RWPE2 (cell line): ENCODE results near the gene ATP10A.

Source experiments
- ATAC-seq: fragments of 200-7000 bp; cut with Tn5 transposase; 3 replicates; pipeline ENCODE4 v1.9.1; 2021; ENCODE audit warnings: low read depth
- DNase-seq: peaks from one replicate; pipeline ENCODE4 v3.0.0-alpha.2; 2020; ENCODE audit warnings: low spot score
- H3K27ac ChIP-seq: fragments of 450-650 bp; 2 replicates; pipeline ENCODE4 v1.5.1; 2017; ENCODE audit warnings: mild to moderate bottlenecking; ENCODE audit not compliant: poor library complexity, severe bottlenecking
- H3K27me3 ChIP-seq: fragments of 250-450 bp; sonication (Bioruptor Pico); 2 replicates; pipeline ENCODE4 v1.5.1; 2021; ENCODE audit warnings: mild to moderate bottlenecking, moderate library complexity; ENCODE audit not compliant: insufficient read depth, poor library complexity, severe bottlenecking
- H3K36me3 ChIP-seq: fragments of 250-450 bp; sonication (Bioruptor Pico); 2 replicates; pipeline ENCODE4 v1.5.1; 2020; ENCODE audit warnings: low read depth, mild to moderate bottlenecking, moderate library complexity
- H3K4me1 ChIP-seq: fragments of 250-450 bp; sonication (Bioruptor Pico); 2 replicates; pipeline ENCODE4 v1.5.1; 2021; ENCODE audit warnings: mild to moderate bottlenecking, moderate library complexity; ENCODE audit not compliant: insufficient read depth, poor library complexity, severe bottlenecking
- H3K4me3 ChIP-seq: fragments of 250-450 bp; sonication (Bioruptor Pico); 2 replicates; pipeline ENCODE4 v1.5.1; 2021; ENCODE audit warnings: mild to moderate bottlenecking, moderate library complexity; ENCODE audit not compliant: severe bottlenecking
- H3K9me3 ChIP-seq: fragments of 250-450 bp; sonication (Bioruptor Pico); 2 replicates; pipeline ENCODE4 v1.5.1; 2021; ENCODE audit warnings: mild to moderate bottlenecking, moderate library complexity; ENCODE audit not compliant: severe bottlenecking
- TF ChIP-seq, protein P1 (sequence below): fragments of 450-650 bp; IDR thresholded peaks from one replicate; pipeline ENCODE4 v1.5.1; 2017; ENCODE audit warnings: mild to moderate bottlenecking, moderate library complexity; ENCODE audit not compliant: poor library complexity, severe bottlenecking

The ATP10A gene

DNA sequence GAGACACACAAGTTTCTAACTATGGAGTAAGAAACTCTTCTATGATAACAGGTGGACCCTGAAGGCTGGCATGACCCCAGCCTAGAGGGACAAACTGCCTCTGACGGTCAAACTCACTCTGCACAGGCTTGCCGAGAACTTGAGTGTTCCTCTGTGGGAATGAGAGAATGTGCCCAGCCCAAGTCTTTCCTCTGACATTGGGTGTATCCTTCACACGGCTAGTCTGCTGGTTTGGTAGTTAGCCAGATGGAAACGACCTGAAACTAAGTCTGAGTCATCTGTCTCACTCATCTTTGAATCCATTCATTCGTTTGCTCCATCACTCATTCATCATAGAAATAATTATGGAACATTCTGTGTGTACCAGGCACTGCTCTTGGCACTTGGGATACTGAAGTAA is 198.4 kb downstream of the ATP10A start:
- ATAC-seq (no peak), DNase-seq (no peak)
- no peaks in the 10 kb centered on the region for H3K36me3 ChIP-seq
- H3K27ac ChIP-seq = no peak overlapping the region
- TF ChIP-seq, protein P1, sequence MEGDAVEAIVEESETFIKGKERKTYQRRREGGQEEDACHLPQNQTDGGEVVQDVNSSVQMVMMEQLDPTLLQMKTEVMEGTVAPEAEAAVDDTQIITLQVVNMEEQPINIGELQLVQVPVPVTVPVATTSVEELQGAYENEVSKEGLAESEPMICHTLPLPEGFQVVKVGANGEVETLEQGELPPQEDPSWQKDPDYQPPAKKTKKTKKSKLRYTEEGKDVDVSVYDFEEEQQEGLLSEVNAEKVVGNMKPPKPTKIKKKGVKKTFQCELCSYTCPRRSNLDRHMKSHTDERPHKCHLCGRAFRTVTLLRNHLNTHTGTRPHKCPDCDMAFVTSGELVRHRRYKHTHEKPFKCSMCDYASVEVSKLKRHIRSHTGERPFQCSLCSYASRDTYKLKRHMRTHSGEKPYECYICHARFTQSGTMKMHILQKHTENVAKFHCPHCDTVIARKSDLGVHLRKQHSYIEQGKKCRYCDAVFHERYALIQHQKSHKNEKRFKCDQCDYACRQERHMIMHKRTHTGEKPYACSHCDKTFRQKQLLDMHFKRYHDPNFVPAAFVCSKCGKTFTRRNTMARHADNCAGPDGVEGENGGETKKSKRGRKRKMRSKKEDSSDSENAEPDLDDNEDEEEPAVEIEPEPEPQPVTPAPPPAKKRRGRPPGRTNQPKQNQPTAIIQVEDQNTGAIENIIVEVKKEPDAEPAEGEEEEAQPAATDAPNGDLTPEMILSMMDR = no peak
- no peak overlapping the region for H3K4me3 ChIP-seq
- H3K9me3 ChIP-seq = no peaks in the 10 kb centered on the region
- H3K4me1 ChIP-seq = no peaks in the 10 kb centered on the region
- peaks cover 22% of the 10 kb centered on the region for H3K27me3 ChIP-seq

DNA sequence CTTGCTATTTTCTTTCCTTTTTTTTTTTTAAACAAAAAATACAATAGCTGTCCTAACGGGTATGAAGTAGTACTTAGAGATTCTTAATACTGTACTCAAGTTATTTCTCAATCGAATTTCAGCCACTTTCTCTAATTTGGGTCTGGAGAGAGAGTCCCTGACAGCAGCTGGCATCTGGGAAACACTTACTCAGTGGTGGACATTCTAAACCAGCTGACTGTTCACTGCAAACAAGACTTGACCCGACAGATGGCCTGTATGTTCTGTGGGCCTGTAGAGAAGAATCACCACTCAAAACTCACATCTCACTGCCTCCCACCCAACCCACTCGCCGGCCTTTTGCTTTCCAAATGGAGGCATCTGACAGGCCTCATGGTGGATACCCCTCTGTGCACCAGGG is 199.6 kb downstream of the ATP10A start:
- H3K9me3 ChIP-seq = no peaks in the 10 kb centered on the region
- no peaks in the 10 kb centered on the region for H3K4me1 ChIP-seq
- no peaks in the 10 kb centered on the region for H3K36me3 ChIP-seq
- TF ChIP-seq, protein P1 = no peak
- H3K4me3 ChIP-seq = no peak overlapping the region
- no peak overlapping the region for H3K27ac ChIP-seq
- H3K27me3 ChIP-seq = peaks cover 12% of the 10 kb centered on the region
- no peak for ATAC-seq
- no peak for DNase-seq

DNA sequence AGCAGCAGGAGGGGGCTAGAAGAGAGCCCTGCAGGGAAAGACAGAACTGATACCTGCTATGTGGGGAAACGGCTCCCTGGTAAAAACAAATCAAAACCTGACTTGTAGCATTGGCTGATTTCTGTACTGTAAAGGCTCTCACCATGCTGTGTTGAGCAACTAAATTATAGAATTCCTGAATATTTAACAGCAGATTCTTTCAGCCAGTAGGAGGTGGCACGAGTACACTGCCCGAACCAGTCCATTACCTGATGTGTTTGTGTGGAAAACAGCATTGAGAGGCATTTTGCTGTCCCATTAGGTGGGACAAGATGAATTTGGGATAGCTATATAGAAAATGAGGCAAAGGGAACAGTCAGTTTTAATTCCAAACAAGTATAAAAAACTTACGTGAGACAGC is 201.2 kb downstream of the ATP10A start:
- no peaks in the 10 kb centered on the region for H3K4me1 ChIP-seq
- DNase-seq (no peak), ATAC-seq (peak; percentile 53; the same call in 2 of the 3 replicates)
- H3K27ac ChIP-seq = no peak overlapping the region
- no peaks in the 10 kb centered on the region for H3K36me3 ChIP-seq
- no peaks in the 10 kb centered on the region for H3K9me3 ChIP-seq
- H3K4me3 ChIP-seq = no peak overlapping the region
- TF ChIP-seq, protein P1 = peak; percentile 29
- H3K27me3 ChIP-seq = peaks cover 12% of the 10 kb centered on the region

DNA sequence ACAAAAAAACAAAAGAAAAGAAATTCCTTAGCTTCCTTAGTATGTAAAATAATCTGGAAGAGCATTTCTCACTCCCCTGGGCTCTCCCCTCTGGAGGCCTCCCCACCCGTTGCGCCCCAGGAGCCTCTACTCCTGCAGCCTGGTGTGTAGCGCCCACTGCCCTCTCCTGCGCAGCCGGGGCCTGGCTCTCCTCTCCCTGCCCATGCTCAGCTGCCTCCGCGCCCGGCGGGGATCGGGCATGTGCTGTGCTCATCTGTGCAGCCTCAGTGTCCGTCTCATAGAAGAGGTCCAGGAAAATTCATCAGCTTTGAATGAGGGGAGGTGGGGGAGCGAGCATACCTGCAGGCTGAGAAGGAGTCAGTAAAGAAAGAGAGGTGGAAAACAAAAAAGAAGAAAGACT is 203.9 kb downstream of the ATP10A start:
- H3K27me3 ChIP-seq = peaks cover 17% of the 10 kb centered on the region
- H3K9me3 ChIP-seq = no peaks in the 10 kb centered on the region
- no peaks in the 10 kb centered on the region for H3K36me3 ChIP-seq
- H3K4me3 ChIP-seq = no peak overlapping the region
- no peak for DNase-seq
- H3K27ac ChIP-seq = no peak overlapping the region
- TF ChIP-seq, protein P1 = no peak
- no peaks in the 10 kb centered on the region for H3K4me1 ChIP-seq
- ATAC-seq = no peak

DNA sequence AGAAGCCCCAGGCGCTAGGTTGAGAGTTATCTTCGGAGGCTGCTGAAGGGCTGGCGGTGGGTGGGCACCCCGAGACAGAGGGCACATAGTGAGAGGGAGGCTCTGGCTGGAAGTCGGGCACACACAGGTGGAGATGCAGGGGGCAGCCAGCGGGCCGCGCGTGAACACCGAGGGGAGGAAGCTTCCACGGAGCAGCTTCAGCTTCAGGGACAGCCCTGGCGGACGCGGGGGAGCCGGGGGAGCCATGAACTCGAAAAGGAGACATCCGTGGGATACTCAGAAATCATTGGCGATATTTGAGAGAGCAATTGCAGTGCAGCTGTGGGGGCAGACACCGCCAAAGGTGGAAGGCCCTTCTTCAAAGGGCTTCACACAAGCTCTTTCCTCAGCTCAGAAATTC is 204.6 kb downstream of the ATP10A start:
- Histone ChIP-seq H3K27me3 (peaks cover 17% of the 10 kb centered on the region), H3K4me3 (no peak overlapping the region), H3K9me3 (no peaks in the 10 kb centered on the region), H3K27ac (no peak overlapping the region), H3K4me1 (no peaks in the 10 kb centered on the region), H3K36me3 (no peaks in the 10 kb centered on the region)
- TF ChIP-seq, protein P1 = no peak
- DNase-seq (no peak), ATAC-seq (no peak)
